Endometrium (tissue), 2 donors: ENCODE results near the gene IRAK1.
"Not testable (repeated sequence)": the region's sequence is repeated elsewhere in the genome, so short reads cannot be mapped to it uniquely, and the experiment has no call there.

ENCODE experiments used
- FAIRE-seq: peaks from 2 replicates; lab custom pipeline; 2012; peaks lifted over from hg19 to GRCh38; lab: Jason Lieb, UNC
- donor health status: control.
- donor health status: control.

IRAK1 gene

GRCh38 chrX:153995504-153995903, 24.2 kb downstream of the IRAK1 start:
- FAIRE-seq, result no peak

- not testable (repeated sequence) for FAIRE-seq
Observed at GRCh38 chrX:153994398-153994797, 25.3 kb downstream of the IRAK1 start.

- no peak for FAIRE-seq
Observed at GRCh38 chrX:153993978-153994377, 25.7 kb downstream of the IRAK1 start.

- FAIRE-seq, result no peak
Observed at GRCh38 chrX:153993079-153993478, 26.6 kb downstream of the IRAK1 start.

GRCh38 chrX:153992180-153992579, 27.5 kb downstream of the IRAK1 start:
- FAIRE-seq, result no peak

- FAIRE-seq, result no peak
Observed at GRCh38 chrX:153991013-153991580, 28.6 kb downstream of the IRAK1 start.

GRCh38 chrX:153989973-153990655, 29.6 kb downstream of the IRAK1 start:
- FAIRE-seq, result no peak

GRCh38 chrX:153988493-153988892, 31.2 kb downstream of the IRAK1 start:
- FAIRE-seq, result no peak

GRCh38 chrX:153984351-153985178, 35.1 kb downstream of the IRAK1 start:
- no peak for FAIRE-seq

GRCh38 chrX:153983321-153983801, 36.3 kb downstream of the IRAK1 start:
- FAIRE-seq, result no peak

GRCh38 chrX:153981771-153982533, 37.8 kb downstream of the IRAK1 start:
- FAIRE-seq, result no peak

- FAIRE-seq, result no peak
Observed at GRCh38 chrX:153981231-153981630, 38.5 kb downstream of the IRAK1 start.

GRCh38 chrX:153980394-153980793, 39.3 kb downstream of the IRAK1 start:
- FAIRE-seq, result not testable (repeated sequence)

GRCh38 chrX:153974726-153975286, 44.9 kb downstream of the IRAK1 start:
- no peak for FAIRE-seq

GRCh38 chrX:153974003-153974725, 45.5 kb downstream of the IRAK1 start:
- FAIRE-seq, result no peak

GRCh38 chrX:153973127-153974002, 46.3 kb downstream of the IRAK1 start:
- no peak for FAIRE-seq

- FAIRE-seq, result no peak
Observed at GRCh38 chrX:153972368-153973126, 47.2 kb downstream of the IRAK1 start, which contains the start of gene TMEM187. Gene TMEM187, plus strand, starts transcription at chrX:153972754. Its CDS starts 9,309 bp downstream, at chrX:153982063.

GRCh38 chrX:153971450-153972367, 48.0 kb downstream of the IRAK1 start, which contains the start of gene HCFC1:
Gene HCFC1, minus strand, starts transcription at chrX:153971818. Its CDS starts 978 bp downstream, at chrX:153970840.
- no peak for FAIRE-seq
